HepG2 (cell line): Measurements from ENCODE around the gene CLPTM1. TPM values are rescaled to one million over a fixed set of nuclear protein-coding genes. Genes with fewer than 3 reads are reported as not detected.
A peak's percentile ranks its signal among the peaks of the same experiment; 100 is the strongest.

ENCODE experiments used
- ATAC-seq: fragments of 200-7000 bp; cut with Tn5 transposase; 3 replicates; pipeline ENCODE4 v1.9.1; 2020; ENCODE audit warnings: mild to moderate bottlenecking, moderate library complexity
- BruUV-seq: library from RNA; stranded (reverse); fragments of 400-500 nt; replicated peaks from 2 replicates; lab custom pipeline; 2021; lab: Mats Ljungman, UMichigan
- CTCF ChIA-PET: fragments of 300-600 bp; formaldehyde crosslinking; extraction: SDS; loops from one replicate; lab custom pipeline; 2021; ENCODE audit warnings: low total read pairs, inconsistent platforms, low intra/inter-chr PET ratio; lab: Yijun Ruan, JAX
- POLR2A ChIA-PET: fragments of 350-600 bp; sonication (Branson Sonifier 250); formaldehyde crosslinking; loops from one replicate; lab custom pipeline; 2020; ENCODE audit warnings: antibody characterized with exemption, inconsistent platforms; lab: Yijun Ruan, JAX
- DNase-seq: peaks from one replicate; pipeline ENCODE4 v3.0.0-alpha.2; 2015; ENCODE audit warnings: low spot score
- FAIRE-seq: peaks from 3 replicates; lab custom pipeline; 2011; peaks lifted over from hg19 to GRCh38; lab: Jason Lieb, UNC
- H2AFZ ChIP-seq: one replicate; pipeline ENCODE4 v1.6.1; 2011; ENCODE audit warnings: low read length, inconsistent platforms
- H3K27ac ChIP-seq: fragments of 300-600 bp; 3 replicates; pipeline ENCODE4 v1.8.0; 2011; ENCODE audit warnings: mixed run types, mild to moderate bottlenecking, mixed read lengths, low read length, inconsistent platforms; ENCODE audit not compliant: insufficient read depth; ENCODE audit errors: extremely low read length
- H3K27me3 ChIP-seq, 2 experiments: fragments of 200-600 bp in 1 of 2; 2 replicates in 1 of 2; 3 replicates in 1 of 2; pipeline versions ENCODE4 v1.6.0 to v1.8.0; 2011; ENCODE audit warnings: low read length in 2 of 2, mild to moderate bottlenecking in 2 of 2, moderate library complexity in 2 of 2, inconsistent platforms in 1 of 2; ENCODE audit not compliant: insufficient read depth in 2 of 2, control insufficient read depth in 1 of 2
- H3K36me3 ChIP-seq, 2 experiments: fragments of 200-600 bp in 1 of 2; replicated peaks in 1 of 2; 2 replicates in 1 of 2; 3 replicates in 1 of 2; pipeline versions ENCODE4 v1.5.1 to v1.8.0; 2011; ENCODE audit warnings: low read length in 2 of 2, inconsistent platforms in 1 of 2; ENCODE audit not compliant: insufficient read depth in 2 of 2, control insufficient read depth in 1 of 2
- H3K4me1 ChIP-seq: 2 replicates; pipeline ENCODE4 v1.5.1; 2012; ENCODE audit warnings: low read length, inconsistent platforms; ENCODE audit not compliant: insufficient read depth
- H3K4me2 ChIP-seq: 2 replicates; pipeline ENCODE4 v1.6.0; 2011; ENCODE audit warnings: low read depth, low read length, inconsistent platforms
- H3K4me3 ChIP-seq, 3 experiments: fragments of 200-600 bp in 1 of 3; sonication (generic), shearing (Covaris generic) in 1 of 3; replicated peaks in 1 of 3; 2 replicates each; pipeline ENCODE4 v1.5.1; 2011 to 2016; ENCODE audit warnings: low read length in 3 of 3, inconsistent platforms in 2 of 3, low read depth in 2 of 3, mild to moderate bottlenecking in 2 of 3, control low read depth in 1 of 3, mixed read lengths in 1 of 3; ENCODE audit not compliant: insufficient read depth in 1 of 3
- H3K79me2 ChIP-seq: one replicate; pipeline ENCODE4 v1.6.1; 2011; ENCODE audit warnings: low read length, inconsistent platforms; ENCODE audit not compliant: insufficient read depth
- H3K9ac ChIP-seq: 2 replicates; pipeline ENCODE4 v1.6.0; 2011; ENCODE audit warnings: mild to moderate bottlenecking, low read depth, low read length, inconsistent platforms; ENCODE audit not compliant: insufficient read depth
- H3K9me3 ChIP-seq: 2 replicates; pipeline ENCODE4 v1.5.1; 2012; ENCODE audit warnings: mild to moderate bottlenecking, low read length
- H4K20me1 ChIP-seq: 2 replicates; pipeline ENCODE4 v1.6.0; 2011; ENCODE audit warnings: inconsistent platforms, mild to moderate bottlenecking, low read length, moderate library complexity; ENCODE audit not compliant: insufficient read depth
- AGO1 ChIP-seq: fragments of 200-400 bp; formaldehyde crosslinking; IDR thresholded peaks from 2 replicates; pipeline ENCODE4 v1.6.1; 2017; ENCODE audit warnings: mild to moderate bottlenecking, low read depth, low read length, moderate library complexity; ENCODE audit not compliant: poor library complexity, severe bottlenecking
- AGO2 ChIP-seq: fragments of 200-400 bp; formaldehyde crosslinking; optimal IDR thresholded peaks from 2 replicates; pipeline ENCODE3; 2017; ENCODE audit warnings: mild to moderate bottlenecking, low read depth, low read length, moderate library complexity
- CERS6 ChIP-seq: sonication (generic); formaldehyde crosslinking; IDR thresholded peaks from 2 replicates; pipeline ENCODE4 v1.5.0; 2020; ENCODE audit warnings: missing genetic modification reagents
- GMEB1 ChIP-seq: sonication (generic); formaldehyde crosslinking; IDR thresholded peaks from 2 replicates; pipeline ENCODE4 v1.5.1; 2020; ENCODE audit warnings: missing genetic modification reagents, mild to moderate bottlenecking, borderline replicate concordance
- HINFP ChIP-seq: sonication (generic); formaldehyde crosslinking; IDR thresholded peaks from 2 replicates; pipeline ENCODE4 v1.4.0; 2020; ENCODE audit warnings: low read depth, mild to moderate bottlenecking, missing genetic modification reagents
- HNRNPUL1 ChIP-seq: fragments of 200-400 bp; formaldehyde crosslinking; IDR thresholded peaks from 2 replicates; pipeline ENCODE4 v1.6.1; 2017; ENCODE audit warnings: low read depth, mild to moderate bottlenecking, low read length, moderate library complexity
- HOXA7 ChIP-seq: sonication (generic); formaldehyde crosslinking; IDR thresholded peaks from 2 replicates; pipeline ENCODE4 v1.8.1; 2022; ENCODE audit warnings: mild to moderate bottlenecking, missing genetic modification reagents, moderate library complexity
- JARID2 ChIP-seq: sonication (generic); formaldehyde crosslinking; IDR thresholded peaks from 2 replicates; pipeline ENCODE4 v1.8.1; 2023; ENCODE audit warnings: missing genetic modification reagents, inconsistent platforms; ENCODE audit not compliant: insufficient replicate concordance
- NRL ChIP-seq: sonication (generic); formaldehyde crosslinking; IDR thresholded peaks from 2 replicates; pipeline ENCODE4 v1.5.0; 2020; ENCODE audit warnings: missing genetic modification reagents, mild to moderate bottlenecking, moderate library complexity, borderline replicate concordance
- PHF8 ChIP-seq: sonication (generic); formaldehyde crosslinking; IDR thresholded peaks from 2 replicates; pipeline ENCODE4 v1.5.0; 2020; ENCODE audit warnings: missing genetic modification reagents
- RAD21 ChIP-seq: fragments of 450-650 bp; formaldehyde crosslinking; IDR thresholded peaks from 2 replicates; pipeline ENCODE4 v1.5.0; 2020; ENCODE audit warnings: mild to moderate bottlenecking
- SIN3A ChIP-seq: IDR thresholded peaks from 2 replicates; pipeline ENCODE4 v1.6.1; 2011; ENCODE audit warnings: low read depth, mild to moderate bottlenecking, control low read depth, low read length, borderline replicate concordance
- ZFP36L1 ChIP-seq: sonication (generic); formaldehyde crosslinking; IDR thresholded peaks from 2 replicates; pipeline ENCODE4 v1.8.0; 2022; ENCODE audit warnings: mild to moderate bottlenecking, missing genetic modification reagents, moderate library complexity
- ZNF329 ChIP-seq: sonication (generic); formaldehyde crosslinking; IDR thresholded peaks from 2 replicates; pipeline ENCODE4 v1.9.0; 2021; ENCODE audit warnings: low read depth, mild to moderate bottlenecking, missing genetic modification reagents
- ZNF468 ChIP-seq: sonication (generic); formaldehyde crosslinking; IDR thresholded peaks from 2 replicates; pipeline ENCODE4 v1.8.0; 2022; ENCODE audit warnings: mild to moderate bottlenecking, moderate library complexity, missing genetic modification reagents
- WGBS: methylation state at CpG from one replicate; pipeline ENCODE4 v1.1.6; 2017; ENCODE audit warnings: low lambda C conversion rate; 5-methylcytosine and 5-hydroxymethylcytosine counted together
- in situ Hi-C: cut with HindIII; loops from 2 replicates; pipeline ENCODE4 v1.10.0; 2017; ENCODE audit warnings: low pct_unique_long_range_greater_than_20kb; ENCODE audit not compliant: extremely low pct_ligation_motif_present
- intact Hi-C: fragments of 100-400 bp; cut with micrococcal nuclease; formaldehyde crosslinking; loops from one replicate; pipeline ENCODE4 v1.10.0; 2022; ENCODE audit not compliant: unreplicated experiment
- polyA plus RNA-seq, 8 experiments: library from polyadenylated mRNA; depleted of rRNA in 3 of 8; stranded (reverse) in 7 of 8; unstranded in 1 of 8; fragments of >200 nt; fragmentation: Illumina TruSeq in 4 of 8; extraction: Trizol in 4 of 8; gene quantifications; 2 replicates each; pipeline versions ENCODE4 v1.2.1 to v1.2.3, GENCODE V29; 2011 to 2016; ENCODE audit warnings: low read depth in 4 of 8, missing spikeins in 1 of 8, mixed read lengths in 1 of 8; ENCODE audit not compliant: insufficient read depth in 1 of 8
- total RNA-seq, 5 experiments: library from RNA; depleted of rRNA; stranded (reverse); fragments of >200 nt; fragmentation: Illumina TruSeq; extraction: Trizol; gene quantifications; 2 replicates each; pipeline ENCODE4 v1.2.3, GENCODE V29; 2016; ENCODE audit warnings: low read depth in 1 of 5

The CLPTM1 gene
- total and polyA plus RNA-seq, 2 of the 13 experiments (the other 11 are each of a cell fraction or from before 2014, with no cell fraction given) = 34.9 to 42.8 TPM

GRCh38 chr19:44955505-44956439 lies 592 bp downstream of the CLPTM1 start:
- ChIA-PET CTCF (interaction anchor here (1.4 kb wide), 1 partner anchor 52 kb away, joined by 4 read pairs; no protein-coding TSS in a partner anchor), POLR2A (interaction anchor here (1.1 to 5.2 kb wide), 7 partner anchors 20 to 110 kb away, joined by 5 to 57 read pairs (median 9); partner anchors contain the start of genes APOE, NECTIN2 and TOMM40)
- peaks cover 3 to 14% of the 10 kb centered on the region in 2 experiments for H3K36me3 ChIP-seq
- H4K20me1 ChIP-seq = peaks cover 19% of the 10 kb centered on the region
- H3K4me3 ChIP-seq = peak overlapping the region; percentile 93 to 100 (median 99)
- peak overlapping the region; percentile 97 for H3K9ac ChIP-seq
- DNase-seq (no peak), ATAC-seq (peak; percentile 28; the same call in 2 of the 3 replicates), FAIRE-seq (no peak)
- peak overlapping the region; percentile 73 for H3K27ac ChIP-seq
- H3K4me2 ChIP-seq = peak overlapping the region; percentile 96
- no peaks in the 10 kb centered on the region; a peak in 1 of 5 replicates for H3K27me3 ChIP-seq
- WGBS = 2% methylated on average over 13 of the region's 40 CpGs
- peaks cover 63% of the 10 kb centered on the region for H3K4me1 ChIP-seq
- in situ Hi-C loops (no loop called here), intact Hi-C loops (loop anchor here (10.0 kb wide), 1 partner anchor 111 kb away; the partner anchor contains the start of gene NECTIN2)
- BruUV-seq = TSS peak; percentile 49
- H2AFZ ChIP-seq = no peak overlapping the region
- H3K9me3 ChIP-seq = no peaks in the 10 kb centered on the region
- peaks cover 59% of the 10 kb centered on the region for H3K79me2 ChIP-seq
- peak; percentile 70 for TF ChIP-seq AGO1
- TF ChIP-seq ZNF468 (CRISPR knock-in tag) = no peak
- TF ChIP-seq HNRNPUL1 = no peak
- peak; percentile 50; the same call in 1 of the 2 replicates for TF ChIP-seq RAD21 (CRISPR knock-in tag)
- no peak for TF ChIP-seq CERS6 (CRISPR knock-in tag)
- TF ChIP-seq SIN3A = 0 out of 2 replicates have a peak, but pooled peaks have one; percentile 19
- peak; percentile 55; the same call in 1 of the 2 replicates for TF ChIP-seq NRL (CRISPR knock-in tag)
- TF ChIP-seq HINFP = no peak
- no peak for TF ChIP-seq GMEB1 (CRISPR knock-in tag)
- 0 out of 2 replicates have a peak, but pooled peaks have one; percentile 53 for TF ChIP-seq ZNF329
- TF ChIP-seq ZFP36L1 (CRISPR knock-in tag) = no peak
- no peak for TF ChIP-seq JARID2 (CRISPR knock-in tag)
- TF ChIP-seq PHF8 (CRISPR knock-in tag) = no peak; the same call in 1 of the 2 replicates
- TF ChIP-seq HOXA7 (CRISPR knock-in tag) = no peak
- TF ChIP-seq AGO2 = peak; percentile 90
